Fibroblast of mammary gland (primary cell): ENCODE results near the gene ALKBH3.

Experiments used
- DNase-seq: peaks from one replicate; pipeline ENCODE4 v3.0.0-alpha.2; 2010; ENCODE audit warnings: low read depth
- H3K4me3 ChIP-seq: 2 replicates; pipeline ENCODE4 v1.5.1; 2011; ENCODE audit warnings: low read depth, mild to moderate bottlenecking, low read length, moderate library complexity; ENCODE audit not compliant: control insufficient read depth
- CTCF ChIP-seq: conservative IDR thresholded peaks from 2 replicates; pipeline ENCODE4 v1.5.1; 2011; ENCODE audit warnings: low read depth, low read length, inconsistent platforms; ENCODE audit not compliant: control insufficient read depth, insufficient read depth

ALKBH3 gene

GRCh38 chr11:43927925-43928707 lies 47.5 kb downstream of the ALKBH3 start:
- no peak for TF ChIP-seq CTCF
- no peak overlapping the region for H3K4me3 ChIP-seq
- DNase-seq: no peak

- no peak for DNase-seq
- H3K4me3 ChIP-seq: no peak overlapping the region
- TF ChIP-seq CTCF: no peak
These were observed 48.1 kb downstream of the ALKBH3 start for GRCh38 chr11:43928721-43929120.

GRCh38 chr11:43930868-43931716 lies 50.5 kb downstream of the ALKBH3 start:
- no peak overlapping the region for H3K4me3 ChIP-seq
- no peak for TF ChIP-seq CTCF
- DNase-seq: peak; percentile 61

GRCh38 chr11:43931717-43932039 lies 51.0 kb downstream of the ALKBH3 start:
- no peak overlapping the region for H3K4me3 ChIP-seq
- no peak for TF ChIP-seq CTCF
- DNase-seq: no peak

GRCh38 chr11:43933226-43933607 lies 52.6 kb downstream of the ALKBH3 start:
- DNase-seq: no peak
- TF ChIP-seq CTCF: no peak
- H3K4me3 ChIP-seq: no peak overlapping the region

GRCh38 chr11:43933608-43934551 lies 53.2 kb downstream of the ALKBH3 start:
- DNase-seq: peak; percentile 76

More at GRCh38 chr11:43933608-43934551, 53.2 kb downstream of the ALKBH3 start:
- TF ChIP-seq CTCF: no peak
- peak overlapping the region; percentile 10 for H3K4me3 ChIP-seq
